Measurements from ENCODE around the gene CCHCR1.

The CCHCR1 gene

DNA sequence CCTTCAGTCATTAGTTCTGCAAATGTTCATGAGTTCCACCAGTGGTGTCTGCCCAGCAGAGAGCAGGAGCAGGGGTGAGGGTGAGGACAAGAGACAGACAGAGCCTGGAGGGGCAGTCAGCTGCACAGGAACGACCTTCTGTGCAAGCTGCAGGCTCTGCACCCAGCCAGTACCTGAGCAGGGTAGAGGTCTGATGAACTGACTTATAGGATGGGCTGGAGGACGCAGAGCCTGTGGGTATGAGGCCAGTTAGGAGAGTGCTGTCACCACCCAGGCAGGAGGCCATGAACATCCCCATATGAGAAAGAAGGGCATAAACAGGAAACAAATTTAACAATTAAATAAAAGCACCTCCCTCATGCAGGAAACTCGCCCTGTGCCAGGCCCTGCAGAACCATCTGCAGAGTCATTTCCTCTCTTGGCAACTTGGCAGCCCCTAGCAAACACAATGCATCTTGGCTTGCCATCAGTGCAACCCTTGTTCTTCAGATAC, 63.2 kb downstream of the CCHCR1 start:
- DNase-seq = peak; percentile 64

DNA sequence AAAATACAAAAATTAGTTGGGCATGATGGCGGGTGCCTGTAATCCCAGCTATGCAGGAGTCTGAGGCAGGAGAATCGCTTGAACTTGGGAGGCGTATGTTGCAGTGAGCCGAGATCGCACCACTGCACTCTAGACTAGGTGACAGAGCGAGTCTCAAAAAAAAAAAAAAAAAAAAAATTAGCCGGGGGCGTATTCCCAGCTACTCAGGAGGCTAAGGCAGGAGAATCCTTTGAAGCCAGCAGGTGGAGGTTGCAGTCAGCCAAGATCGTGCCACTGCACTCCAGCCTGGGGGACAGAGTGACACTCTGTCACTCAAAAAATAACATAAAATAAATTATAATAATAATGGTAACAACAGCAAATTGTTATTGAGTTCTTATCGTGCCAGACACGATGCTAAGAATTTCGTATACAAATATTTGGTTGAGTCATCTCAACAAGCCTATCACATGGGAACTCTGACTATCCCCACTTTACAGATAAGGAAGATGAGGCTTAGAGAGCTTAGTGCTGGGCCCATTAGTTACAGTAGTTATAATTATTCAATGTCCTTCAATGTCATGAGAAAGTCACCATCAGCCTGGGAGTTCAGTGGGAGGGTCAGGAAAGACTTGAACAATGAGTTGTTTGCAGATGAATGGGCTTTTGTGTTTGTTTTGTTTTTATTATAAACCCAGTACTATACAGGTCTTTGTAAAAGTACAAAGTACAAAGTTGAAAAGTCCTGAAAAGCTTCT, 64.7 kb downstream of the CCHCR1 start:
- no peak for DNase-seq

Measured in COR-L47 (cell line).